GM23248 (cell line): ENCODE measurements around the gene RER1.

Experiments
- EZH2 ChIP-seq: fragments of 200-600 bp; sonication (generic); IDR thresholded peaks from 2 replicates; pipeline ENCODE4 v1.6.1; 2018; ENCODE audit warnings: antibody characterized with exemption, mild to moderate bottlenecking; ENCODE audit not compliant: insufficient read depth, poor library complexity, severe bottlenecking
- EZH2phosphoT487 ChIP-seq: fragments of 200-600 bp; sonication (generic); IDR thresholded peaks from 2 replicates; pipeline ENCODE4 v1.6.1; 2018; ENCODE audit warnings: antibody characterized with exemption, moderate library complexity, mild to moderate bottlenecking, low read depth; ENCODE audit not compliant: insufficient read depth

GRCh38 chr1:2380816-2381591 is 10.6 kb upstream of the RER1 start:
- no peak for TF ChIP-seq EZH2
- no peak for TF ChIP-seq EZH2phosphoT487
